ENCODE data around the gene FLNB. TPM values are rescaled to one million over a fixed set of nuclear protein-coding genes. Genes with fewer than 3 reads are reported as not detected.

Gene FLNB
- total and polyA plus RNA-seq, 9 of the 15 experiments (the other 6 are each of a cell fraction or from before 2014, with no cell fraction given), result 9.4 to 48.1 (median 25.6) TPM

- TF ChIP-seq, protein P1, sequence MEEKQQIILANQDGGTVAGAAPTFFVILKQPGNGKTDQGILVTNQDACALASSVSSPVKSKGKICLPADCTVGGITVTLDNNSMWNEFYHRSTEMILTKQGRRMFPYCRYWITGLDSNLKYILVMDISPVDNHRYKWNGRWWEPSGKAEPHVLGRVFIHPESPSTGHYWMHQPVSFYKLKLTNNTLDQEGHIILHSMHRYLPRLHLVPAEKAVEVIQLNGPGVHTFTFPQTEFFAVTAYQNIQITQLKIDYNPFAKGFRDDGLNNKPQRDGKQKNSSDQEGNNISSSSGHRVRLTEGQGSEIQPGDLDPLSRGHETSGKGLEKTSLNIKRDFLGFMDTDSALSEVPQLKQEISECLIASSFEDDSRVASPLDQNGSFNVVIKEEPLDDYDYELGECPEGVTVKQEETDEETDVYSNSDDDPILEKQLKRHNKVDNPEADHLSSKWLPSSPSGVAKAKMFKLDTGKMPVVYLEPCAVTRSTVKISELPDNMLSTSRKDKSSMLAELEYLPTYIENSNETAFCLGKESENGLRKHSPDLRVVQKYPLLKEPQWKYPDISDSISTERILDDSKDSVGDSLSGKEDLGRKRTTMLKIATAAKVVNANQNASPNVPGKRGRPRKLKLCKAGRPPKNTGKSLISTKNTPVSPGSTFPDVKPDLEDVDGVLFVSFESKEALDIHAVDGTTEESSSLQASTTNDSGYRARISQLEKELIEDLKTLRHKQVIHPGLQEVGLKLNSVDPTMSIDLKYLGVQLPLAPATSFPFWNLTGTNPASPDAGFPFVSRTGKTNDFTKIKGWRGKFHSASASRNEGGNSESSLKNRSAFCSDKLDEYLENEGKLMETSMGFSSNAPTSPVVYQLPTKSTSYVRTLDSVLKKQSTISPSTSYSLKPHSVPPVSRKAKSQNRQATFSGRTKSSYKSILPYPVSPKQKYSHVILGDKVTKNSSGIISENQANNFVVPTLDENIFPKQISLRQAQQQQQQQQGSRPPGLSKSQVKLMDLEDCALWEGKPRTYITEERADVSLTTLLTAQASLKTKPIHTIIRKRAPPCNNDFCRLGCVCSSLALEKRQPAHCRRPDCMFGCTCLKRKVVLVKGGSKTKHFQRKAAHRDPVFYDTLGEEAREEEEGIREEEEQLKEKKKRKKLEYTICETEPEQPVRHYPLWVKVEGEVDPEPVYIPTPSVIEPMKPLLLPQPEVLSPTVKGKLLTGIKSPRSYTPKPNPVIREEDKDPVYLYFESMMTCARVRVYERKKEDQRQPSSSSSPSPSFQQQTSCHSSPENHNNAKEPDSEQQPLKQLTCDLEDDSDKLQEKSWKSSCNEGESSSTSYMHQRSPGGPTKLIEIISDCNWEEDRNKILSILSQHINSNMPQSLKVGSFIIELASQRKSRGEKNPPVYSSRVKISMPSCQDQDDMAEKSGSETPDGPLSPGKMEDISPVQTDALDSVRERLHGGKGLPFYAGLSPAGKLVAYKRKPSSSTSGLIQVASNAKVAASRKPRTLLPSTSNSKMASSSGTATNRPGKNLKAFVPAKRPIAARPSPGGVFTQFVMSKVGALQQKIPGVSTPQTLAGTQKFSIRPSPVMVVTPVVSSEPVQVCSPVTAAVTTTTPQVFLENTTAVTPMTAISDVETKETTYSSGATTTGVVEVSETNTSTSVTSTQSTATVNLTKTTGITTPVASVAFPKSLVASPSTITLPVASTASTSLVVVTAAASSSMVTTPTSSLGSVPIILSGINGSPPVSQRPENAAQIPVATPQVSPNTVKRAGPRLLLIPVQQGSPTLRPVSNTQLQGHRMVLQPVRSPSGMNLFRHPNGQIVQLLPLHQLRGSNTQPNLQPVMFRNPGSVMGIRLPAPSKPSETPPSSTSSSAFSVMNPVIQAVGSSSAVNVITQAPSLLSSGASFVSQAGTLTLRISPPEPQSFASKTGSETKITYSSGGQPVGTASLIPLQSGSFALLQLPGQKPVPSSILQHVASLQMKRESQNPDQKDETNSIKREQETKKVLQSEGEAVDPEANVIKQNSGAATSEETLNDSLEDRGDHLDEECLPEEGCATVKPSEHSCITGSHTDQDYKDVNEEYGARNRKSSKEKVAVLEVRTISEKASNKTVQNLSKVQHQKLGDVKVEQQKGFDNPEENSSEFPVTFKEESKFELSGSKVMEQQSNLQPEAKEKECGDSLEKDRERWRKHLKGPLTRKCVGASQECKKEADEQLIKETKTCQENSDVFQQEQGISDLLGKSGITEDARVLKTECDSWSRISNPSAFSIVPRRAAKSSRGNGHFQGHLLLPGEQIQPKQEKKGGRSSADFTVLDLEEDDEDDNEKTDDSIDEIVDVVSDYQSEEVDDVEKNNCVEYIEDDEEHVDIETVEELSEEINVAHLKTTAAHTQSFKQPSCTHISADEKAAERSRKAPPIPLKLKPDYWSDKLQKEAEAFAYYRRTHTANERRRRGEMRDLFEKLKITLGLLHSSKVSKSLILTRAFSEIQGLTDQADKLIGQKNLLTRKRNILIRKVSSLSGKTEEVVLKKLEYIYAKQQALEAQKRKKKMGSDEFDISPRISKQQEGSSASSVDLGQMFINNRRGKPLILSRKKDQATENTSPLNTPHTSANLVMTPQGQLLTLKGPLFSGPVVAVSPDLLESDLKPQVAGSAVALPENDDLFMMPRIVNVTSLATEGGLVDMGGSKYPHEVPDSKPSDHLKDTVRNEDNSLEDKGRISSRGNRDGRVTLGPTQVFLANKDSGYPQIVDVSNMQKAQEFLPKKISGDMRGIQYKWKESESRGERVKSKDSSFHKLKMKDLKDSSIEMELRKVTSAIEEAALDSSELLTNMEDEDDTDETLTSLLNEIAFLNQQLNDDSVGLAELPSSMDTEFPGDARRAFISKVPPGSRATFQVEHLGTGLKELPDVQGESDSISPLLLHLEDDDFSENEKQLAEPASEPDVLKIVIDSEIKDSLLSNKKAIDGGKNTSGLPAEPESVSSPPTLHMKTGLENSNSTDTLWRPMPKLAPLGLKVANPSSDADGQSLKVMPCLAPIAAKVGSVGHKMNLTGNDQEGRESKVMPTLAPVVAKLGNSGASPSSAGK (IDR thresholded peaks at IDR 0.05), result peak; percentile 33; the same call in 1 of the 2 replicates
- TF ChIP-seq RB1 (IDR thresholded peaks at IDR 0.05; ENCODE audit: low read depth) (no peak), ESRRA (IDR thresholded peaks at IDR 0.05; ENCODE audit: borderline replicate concordance, low read depth) (peak; percentile 87), PRDM10 (IDR thresholded peaks at IDR 0.05; ENCODE audit: partially characterized antibody) (peak; percentile 9), CCAR2 (IDR thresholded peaks at IDR 0.05; ENCODE audit: low read depth, low read length) (no peak), SOX6 (IDR thresholded peaks at IDR 0.05) (no peak), CBFA2T3 (IDR thresholded peaks at IDR 0.05) (peak; percentile 54)
Measured at GRCh38 chr3:58175437-58176184, 167.4 kb downstream of the FLNB start (continued).

All from K562 (cell line).